ENCODE measurements around the gene NOP58. TPM values are rescaled to one million over a fixed set of nuclear protein-coding genes. Genes with fewer than 3 reads are reported as not detected.
"Not testable (repeated sequence)": the region's sequence is repeated elsewhere in the genome, so short reads cannot be mapped to it uniquely, and the experiment has no call there.

Gene NOP58
- 134 and 160 TPM in 2 replicates for total RNA-seq (2014; rRNA removed; shearing (Covaris generic))

GRCh38 chr2:202265467-202266277, at the start of gene NOP58:
Gene NOP58 (plus strand): TSS chr2:202265763. CDS start chr2:202265942, 179 bp downstream.
- Histone ChIP-seq H3K4me3 (peak within 1 kb of the TSS; percentile 93), H3K27me3 (no peaks in the 10 kb centered on the region), H3K9me3 (replicated peaks) (no peaks in the 10 kb centered on the region), H3K27ac (peak within 1 kb of the TSS; percentile 94), H3K36me3 (peaks cover 12% of the 10 kb centered on the region), H3K4me1 (peaks cover 8% of the 10 kb centered on the region; the same call in 1 of the 2 replicates)
- DNase-seq, result peak; percentile 92 to 96

- no peak for DNase-seq
- H3K9me3 ChIP-seq (replicated peaks), result no peaks in the 10 kb centered on the region
- peaks cover 9% of the 10 kb centered on the region for H3K36me3 ChIP-seq
- no peaks in the 10 kb centered on the region for H3K4me1 ChIP-seq
- H3K4me3 ChIP-seq, result no peak overlapping the region
- no peak overlapping the region for H3K27ac ChIP-seq
- H3K27me3 ChIP-seq, result no peaks in the 10 kb centered on the region
Measured at GRCh38 chr2:202221873-202222272, 43.7 kb upstream of the NOP58 start.

GRCh38 chr2:202237787-202238233, 27.8 kb upstream of the NOP58 start:
- peaks cover 7% of the 10 kb centered on the region for H3K36me3 ChIP-seq
- peak overlapping the region; percentile 76 for H3K4me3 ChIP-seq
- H3K9me3 ChIP-seq (replicated peaks), result no peaks in the 10 kb centered on the region
- peak overlapping the region; percentile 46; the same call in 1 of the 2 replicates for H3K27ac ChIP-seq
- H3K27me3 ChIP-seq, result no peaks in the 10 kb centered on the region
- DNase-seq, result peak; percentile 45 to 62
- peaks cover 9% of the 10 kb centered on the region for H3K4me1 ChIP-seq

- H3K36me3 ChIP-seq, result peaks cover 3% of the 10 kb centered on the region
- peak; percentile 90 to 93 for DNase-seq
Measured at GRCh38 chr2:202238234-202239197, 27.0 kb upstream of the NOP58 start, which contains the start of gene SUMO1. Gene SUMO1 (minus strand): TSS chr2:202238597. CDS start chr2:202238451, 146 bp downstream.

GRCh38 chr2:202247710-202248109, 17.9 kb upstream of the NOP58 start:
- not testable (repeated sequence) for H3K4me1 ChIP-seq; H3K4me3 ChIP-seq; DNase-seq; H3K9me3 ChIP-seq (replicated peaks); H3K27me3 ChIP-seq; H3K27ac ChIP-seq; H3K36me3 ChIP-seq

More at GRCh38 chr2:202238234-202239197, 27.0 kb upstream of the NOP58 start, which contains the start of gene SUMO1:
- Histone ChIP-seq H3K27ac (peak within 1 kb of the TSS; percentile 46), H3K27me3 (no peaks in the 10 kb centered on the region), H3K4me1 (peaks cover 9% of the 10 kb centered on the region), H3K9me3 (replicated peaks) (no peaks in the 10 kb centered on the region), H3K4me3 (peak within 1 kb of the TSS; percentile 76)

GRCh38 chr2:202249521-202250253, 15.9 kb upstream of the NOP58 start:
- DNase-seq, result no peak
- Histone ChIP-seq H3K36me3 (no peaks in the 10 kb centered on the region), H3K27ac (no peak overlapping the region), H3K4me3 (no peak overlapping the region), H3K4me1 (no peaks in the 10 kb centered on the region), H3K9me3 (replicated peaks) (no peaks in the 10 kb centered on the region), H3K27me3 (no peaks in the 10 kb centered on the region)

GRCh38 chr2:202251494-202251893, 14.1 kb upstream of the NOP58 start:
- H3K27me3 ChIP-seq, result no peaks in the 10 kb centered on the region
- H3K4me3 ChIP-seq, result no peak overlapping the region

GRCh38 chr2:202261531-202261930, 4.0 kb upstream of the NOP58 start:
- Histone ChIP-seq H3K4me3 (no peak overlapping the region), H3K9me3 (replicated peaks) (no peaks in the 10 kb centered on the region), H3K27me3 (no peaks in the 10 kb centered on the region), H3K27ac (no peak overlapping the region), H3K36me3 (no peaks in the 10 kb centered on the region), H3K4me1 (no peaks in the 10 kb centered on the region)
- DNase-seq, result no peak

More at GRCh38 chr2:202251494-202251893, 14.1 kb upstream of the NOP58 start:
- H3K4me1 ChIP-seq, result no peaks in the 10 kb centered on the region
- no peaks in the 10 kb centered on the region for H3K9me3 ChIP-seq (replicated peaks)
- DNase-seq, result no peak
- no peaks in the 10 kb centered on the region for H3K36me3 ChIP-seq
- no peak overlapping the region for H3K27ac ChIP-seq

GRCh38 chr2:202267495-202267894, 1.9 kb downstream of the NOP58 start:
- peak in 1 of 2 experiments; percentile 21 for DNase-seq
- peaks cover 8% of the 10 kb centered on the region; the same call in 1 of the 2 replicates for H3K4me1 ChIP-seq
- peak overlapping the region; percentile 93 for H3K4me3 ChIP-seq
- H3K36me3 ChIP-seq, result peaks cover 13% of the 10 kb centered on the region
- no peaks in the 10 kb centered on the region for H3K27me3 ChIP-seq
- H3K27ac ChIP-seq, result no peak overlapping the region
- no peaks in the 10 kb centered on the region for H3K9me3 ChIP-seq (replicated peaks)

GRCh38 chr2:202269585-202269984, 4.0 kb downstream of the NOP58 start:
- Histone ChIP-seq H3K27me3 (no peaks in the 10 kb centered on the region), H3K36me3 (peaks cover 23% of the 10 kb centered on the region), H3K4me1 (peaks cover 8% of the 10 kb centered on the region; the same call in 1 of the 2 replicates), H3K27ac (no peak overlapping the region), H3K4me3 (no peak overlapping the region), H3K9me3 (replicated peaks) (no peaks in the 10 kb centered on the region)
- peak in 1 of 2 experiments; percentile 27 for DNase-seq

- H3K27me3 ChIP-seq, result no peaks in the 10 kb centered on the region
- no peak for DNase-seq
- peaks cover 8% of the 10 kb centered on the region; the same call in 1 of the 2 replicates for H3K4me1 ChIP-seq
- H3K36me3 ChIP-seq, result peaks cover 28% of the 10 kb centered on the region
- no peaks in the 10 kb centered on the region for H3K9me3 ChIP-seq (replicated peaks)
- H3K4me3 ChIP-seq, result no peak overlapping the region
- H3K27ac ChIP-seq, result no peak overlapping the region
Measured at GRCh38 chr2:202270487-202270886, 4.9 kb downstream of the NOP58 start.

GRCh38 chr2:202276078-202276720, 10.6 kb downstream of the NOP58 start:
- not testable (repeated sequence) for DNase-seq; H3K27me3 ChIP-seq; H3K4me3 ChIP-seq; H3K9me3 ChIP-seq (replicated peaks); H3K27ac ChIP-seq; H3K4me1 ChIP-seq
- peaks cover 61% of the 10 kb centered on the region for H3K36me3 ChIP-seq

GRCh38 chr2:202278036-202278760, 12.6 kb downstream of the NOP58 start:
- Histone ChIP-seq H3K9me3 (replicated peaks) (no peaks in the 10 kb centered on the region), H3K36me3 (peaks cover 75% of the 10 kb centered on the region), H3K27ac (no peak overlapping the region), H3K4me1 (no peaks in the 10 kb centered on the region), H3K4me3 (no peak overlapping the region), H3K27me3 (no peaks in the 10 kb centered on the region)
- no peak for DNase-seq
